GM18868 (cell line): ENCODE results near the gene SORL1.

Experiments
- ATAC-seq: cut with Tn5 transposase; IDR thresholded peaks from one replicate; pipeline ENCODE4 v1.9.1; 2021; ENCODE audit warnings: mild to moderate bottlenecking, moderate library complexity; ENCODE audit not compliant: unreplicated experiment

The SORL1 gene

DNA sequence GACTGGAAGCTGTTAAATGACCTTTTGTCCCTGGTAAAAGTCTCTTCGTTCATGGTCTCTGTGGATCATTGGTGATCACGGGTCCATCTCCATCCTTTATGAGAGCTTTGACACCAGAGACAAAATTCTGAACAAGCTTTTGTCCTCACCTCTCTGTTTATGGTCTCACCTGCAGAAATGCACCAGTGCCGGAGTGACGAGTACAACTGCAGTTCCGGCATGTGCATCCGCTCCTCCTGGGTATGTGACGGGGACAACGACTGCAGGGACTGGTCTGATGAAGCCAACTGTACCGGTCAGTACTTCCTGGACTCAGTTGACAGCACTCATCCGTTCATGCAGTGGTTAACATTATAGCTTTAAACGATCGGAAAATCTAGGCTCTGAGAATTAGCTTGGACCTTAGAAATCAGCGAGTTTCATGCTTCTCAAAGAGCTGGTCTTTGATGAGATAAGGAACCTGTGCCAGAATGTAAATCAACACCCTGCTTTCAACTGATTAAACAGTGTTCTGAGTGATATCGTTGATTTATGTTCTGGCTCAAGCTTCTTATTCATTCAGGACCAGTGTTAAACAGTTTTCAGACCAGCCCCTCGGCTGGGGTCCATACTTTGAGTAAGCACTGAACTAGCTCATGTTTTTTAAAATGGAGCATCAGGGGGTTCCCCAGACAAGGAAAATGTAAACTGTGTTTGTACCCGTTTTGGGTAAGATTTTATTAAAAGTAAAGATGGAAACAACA, 125.2 kb downstream of the SORL1 start:
- ATAC-seq, result no peak

DNA sequence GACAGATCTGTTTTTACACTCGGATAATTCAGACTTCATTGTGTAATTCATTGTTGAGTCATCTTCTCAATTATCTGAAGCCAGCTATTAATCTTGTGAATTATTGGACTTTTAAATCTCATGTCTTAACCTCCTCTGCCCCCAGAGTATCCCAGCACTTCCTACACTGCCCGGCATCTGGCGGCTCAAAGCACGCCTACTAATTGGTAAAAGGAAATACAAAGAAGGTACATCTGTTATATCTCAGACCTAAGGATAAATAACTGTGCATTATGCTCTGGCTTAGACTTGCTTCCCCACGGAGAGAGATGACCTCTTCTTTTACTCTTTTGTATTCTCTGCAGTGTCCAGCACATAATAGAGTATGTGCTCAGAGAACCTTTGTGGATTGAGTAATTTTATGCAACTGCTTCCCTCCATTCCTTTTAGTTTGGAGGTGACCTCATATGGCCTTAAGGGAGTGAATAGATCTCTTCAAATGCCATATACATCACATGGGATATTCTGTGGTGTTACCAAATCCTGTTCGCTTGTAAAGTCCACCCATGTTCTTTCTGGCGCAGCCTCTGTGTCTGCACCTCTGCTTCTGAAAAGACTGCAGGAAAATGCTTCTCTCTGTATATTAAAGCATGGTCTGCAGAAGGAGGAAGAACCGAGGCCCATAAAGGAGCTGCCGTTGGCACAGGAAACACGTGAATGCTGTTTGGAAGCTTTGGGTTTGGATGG, 126.3 kb downstream of the SORL1 start:
- no peak for ATAC-seq

DNA sequence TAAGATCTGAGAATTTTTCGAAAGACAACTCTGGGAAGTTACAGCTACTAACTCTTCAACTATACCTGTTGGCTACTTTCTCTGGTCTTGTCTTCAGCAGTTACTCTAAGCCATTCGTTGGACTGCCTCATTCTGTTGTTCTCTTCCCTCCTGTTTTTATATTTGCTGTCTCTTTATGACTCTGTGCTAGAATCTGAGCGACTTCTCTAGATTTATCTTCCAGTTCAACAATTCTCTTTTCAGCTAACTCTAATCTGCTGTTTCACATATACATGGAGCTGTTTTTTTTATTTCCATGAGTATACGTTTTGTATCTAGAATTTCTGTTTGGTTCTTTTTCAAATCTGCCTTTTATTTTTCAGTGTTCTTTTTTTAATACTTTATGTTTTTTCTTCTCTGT, 128.0 kb downstream of the SORL1 start:
- ATAC-seq, result no peak

DNA sequence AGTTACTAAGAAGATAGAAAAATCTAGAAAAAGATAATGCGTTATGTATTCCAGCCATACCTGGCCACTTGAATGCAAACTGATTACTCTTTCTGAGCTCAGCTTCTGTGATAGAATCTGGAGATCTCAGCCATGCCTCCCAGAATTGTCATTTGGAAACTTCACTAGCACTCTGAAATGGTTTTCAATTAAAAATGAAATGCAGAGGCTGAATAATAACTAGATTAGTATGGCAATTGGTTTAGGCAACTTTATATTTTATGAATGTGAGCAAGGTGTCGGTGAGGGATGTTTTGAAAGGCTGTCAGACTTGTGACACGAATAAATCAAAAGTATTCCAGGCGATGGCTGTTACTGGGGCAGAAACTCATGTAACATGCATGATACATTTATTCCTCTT, 129.5 kb downstream of the SORL1 start:
- no peak for ATAC-seq

DNA sequence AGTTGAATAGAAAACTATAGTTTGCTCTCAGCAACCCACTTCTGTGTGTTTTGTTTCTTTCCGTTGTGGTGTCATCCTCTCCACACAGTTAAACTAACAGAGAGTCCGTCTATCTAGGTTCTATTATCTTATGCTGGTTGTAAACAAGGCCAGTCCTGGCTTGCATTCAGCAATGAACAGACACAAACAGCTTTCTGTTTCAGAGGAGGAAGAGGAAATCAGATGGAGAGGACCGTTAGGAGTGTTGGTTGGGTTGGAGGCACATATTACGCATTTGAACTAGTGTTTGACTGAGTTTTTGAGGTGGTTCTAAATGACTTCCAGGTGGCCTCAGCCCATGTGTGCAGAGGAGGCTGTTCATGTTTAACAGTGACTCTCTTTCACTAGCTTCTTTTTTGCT, 130.2 kb downstream of the SORL1 start:
- ATAC-seq, result no peak

DNA sequence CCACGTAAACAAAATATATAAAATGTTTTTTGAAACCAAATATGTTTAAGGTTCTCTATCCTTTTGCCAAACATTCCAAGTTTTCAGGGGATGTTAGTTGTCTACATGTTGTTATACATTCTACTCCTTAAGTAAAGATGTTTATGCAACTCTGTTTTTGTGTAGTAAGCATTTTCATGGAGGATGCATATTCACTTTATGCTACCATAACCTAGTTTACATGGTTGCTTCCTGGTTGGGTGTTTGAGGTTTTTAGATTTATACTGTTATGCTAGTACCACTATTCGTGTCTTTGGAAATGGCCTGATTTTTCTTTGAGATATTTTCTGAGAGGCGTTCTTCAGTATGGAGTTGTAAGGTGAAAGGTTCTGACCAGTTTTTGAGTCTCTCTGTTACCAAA, 131.7 kb downstream of the SORL1 start:
- ATAC-seq, result no peak

DNA sequence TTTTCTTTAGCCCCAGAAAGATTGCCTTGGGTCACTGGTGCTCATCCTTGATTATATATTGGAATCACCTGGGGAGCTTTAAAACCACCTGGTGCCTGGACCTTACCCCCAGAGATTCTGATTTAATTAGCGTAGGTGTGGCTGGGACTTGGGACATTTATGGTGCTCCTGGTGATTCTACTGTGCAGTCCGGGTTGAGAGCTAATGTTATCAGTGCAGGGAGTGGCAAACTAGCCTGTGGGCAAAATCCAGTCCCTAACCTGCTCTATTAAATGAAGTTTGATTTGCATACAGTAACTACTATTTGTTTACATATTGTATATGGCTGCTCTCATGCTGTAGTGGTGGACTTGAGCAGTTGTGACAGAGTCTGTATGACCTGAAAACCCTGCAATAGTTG, 134.6 kb downstream of the SORL1 start:
- no peak for ATAC-seq

DNA sequence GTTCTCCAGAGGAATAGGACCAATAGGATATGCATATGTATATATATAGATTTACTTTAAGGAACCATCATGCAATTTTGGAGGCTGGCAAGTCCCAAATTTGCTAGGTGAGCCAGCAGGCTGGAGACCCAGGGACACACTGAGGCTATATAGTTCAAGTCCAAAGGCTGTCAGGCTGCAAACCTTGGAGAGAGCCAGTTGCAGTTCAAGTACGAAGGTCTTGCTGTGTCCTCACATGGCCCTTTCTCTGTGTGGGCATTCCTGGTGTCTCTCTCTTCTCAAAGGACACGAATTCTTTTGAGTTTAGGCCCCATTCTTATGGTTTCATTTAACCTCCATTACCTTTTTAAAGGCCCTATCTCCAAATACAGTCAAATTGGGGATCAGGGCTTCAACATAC, 135.1 kb downstream of the SORL1 start:
- ATAC-seq, result no peak

DNA sequence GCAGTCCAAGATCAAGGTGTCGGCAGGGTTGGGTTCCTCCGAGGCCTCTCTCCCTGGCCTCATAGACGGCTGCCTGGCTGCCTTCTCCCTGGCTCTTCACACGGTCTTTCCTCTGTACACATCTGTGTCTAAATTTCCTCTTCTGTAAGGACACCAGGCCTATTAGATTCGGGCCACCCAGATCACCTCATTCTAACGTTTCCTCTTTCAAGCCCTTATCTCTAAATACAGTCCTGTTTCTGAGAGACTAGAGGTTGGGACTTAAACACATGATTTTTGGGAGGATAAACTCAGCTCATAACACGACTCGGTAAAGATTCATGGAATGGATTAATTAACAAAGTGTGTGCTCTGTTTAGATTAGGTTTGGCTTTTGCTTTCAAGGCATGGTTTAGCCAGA, 136.6 kb downstream of the SORL1 start:
- ATAC-seq, result no peak

DNA sequence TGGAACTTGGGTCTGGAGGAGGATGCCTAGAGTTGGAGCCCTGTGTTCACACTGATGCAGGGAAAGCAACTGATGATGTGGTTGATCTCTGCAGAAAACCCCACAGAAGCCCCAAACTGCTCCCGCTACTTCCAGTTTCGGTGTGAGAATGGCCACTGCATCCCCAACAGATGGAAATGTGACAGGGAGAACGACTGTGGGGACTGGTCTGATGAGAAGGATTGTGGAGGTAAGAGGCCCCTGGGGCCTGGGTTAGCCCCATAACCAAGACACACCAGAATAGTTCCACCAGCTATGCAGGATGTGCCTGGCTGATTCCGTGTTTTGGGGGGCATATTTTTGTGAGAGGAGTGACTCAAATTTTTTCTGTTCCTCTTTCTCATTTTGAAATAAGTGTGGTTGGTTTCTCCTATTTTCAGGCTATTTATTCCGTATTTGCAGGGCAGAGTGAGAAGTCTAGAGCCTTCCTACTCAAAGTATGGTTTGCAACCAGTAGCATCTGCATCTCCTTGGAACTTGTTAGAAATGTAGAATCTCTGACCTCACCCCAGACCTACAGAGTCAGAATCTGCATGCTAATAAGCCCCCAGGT, 137.9 kb downstream of the SORL1 start:
- peak; percentile 82 for ATAC-seq

DNA sequence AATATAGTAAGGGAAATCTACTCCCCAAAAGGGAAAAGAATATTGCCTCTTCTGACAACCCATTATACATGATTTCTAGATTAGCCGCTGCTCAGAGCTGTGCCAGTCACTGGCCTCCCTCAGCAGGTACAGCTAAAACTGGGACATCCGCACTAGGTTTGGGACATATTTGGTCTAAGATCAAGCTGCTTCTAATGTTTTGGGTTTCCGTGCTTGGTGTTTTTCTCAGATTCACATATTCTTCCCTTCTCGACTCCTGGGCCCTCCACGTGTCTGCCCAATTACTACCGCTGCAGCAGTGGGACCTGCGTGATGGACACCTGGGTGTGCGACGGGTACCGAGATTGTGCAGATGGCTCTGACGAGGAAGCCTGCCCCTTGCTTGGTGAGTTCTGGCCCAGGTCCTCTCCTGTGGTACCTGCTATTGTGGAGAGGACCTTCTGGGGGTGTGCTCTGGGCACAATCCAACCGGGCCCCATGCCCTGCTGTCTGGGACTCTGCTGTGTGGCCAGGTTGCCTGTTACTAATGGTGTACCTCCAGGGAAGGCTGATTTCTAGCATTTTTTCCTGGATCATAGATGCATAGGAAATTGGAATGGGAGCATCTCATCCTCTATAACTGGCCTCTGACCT, 138.8 kb downstream of the SORL1 start:
- ATAC-seq, result peak; percentile 1

DNA sequence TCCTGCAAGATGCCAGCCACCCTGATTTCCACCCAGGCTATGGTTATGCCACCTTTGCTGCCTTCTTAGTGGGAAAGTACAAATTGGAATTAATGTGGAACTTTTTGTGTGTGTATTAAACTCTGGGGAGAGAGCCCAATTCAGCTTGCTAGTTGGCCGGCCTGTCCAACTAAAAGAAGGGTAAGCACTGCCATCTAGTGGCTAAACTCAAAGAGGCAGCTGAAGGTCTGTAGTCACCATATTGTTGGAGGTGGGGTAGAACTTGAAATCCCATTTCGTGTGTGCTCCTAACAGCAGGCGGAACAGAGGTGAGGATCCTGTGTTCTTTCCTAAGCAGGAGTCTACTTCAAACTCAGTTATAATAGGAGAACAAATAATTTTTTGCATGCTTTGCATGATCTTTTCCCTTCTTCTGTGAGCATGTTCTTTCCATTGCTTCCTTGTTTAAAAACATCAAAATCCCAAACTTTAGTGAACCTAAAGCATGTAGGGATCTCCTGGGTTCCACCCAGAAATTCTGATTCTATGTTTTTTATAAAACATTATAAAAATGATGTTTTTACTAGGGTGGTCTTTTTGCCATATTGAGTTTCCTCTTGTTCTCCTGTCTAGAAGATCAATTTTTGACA, 139.4 kb downstream of the SORL1 start:
- ATAC-seq, result no peak

DNA sequence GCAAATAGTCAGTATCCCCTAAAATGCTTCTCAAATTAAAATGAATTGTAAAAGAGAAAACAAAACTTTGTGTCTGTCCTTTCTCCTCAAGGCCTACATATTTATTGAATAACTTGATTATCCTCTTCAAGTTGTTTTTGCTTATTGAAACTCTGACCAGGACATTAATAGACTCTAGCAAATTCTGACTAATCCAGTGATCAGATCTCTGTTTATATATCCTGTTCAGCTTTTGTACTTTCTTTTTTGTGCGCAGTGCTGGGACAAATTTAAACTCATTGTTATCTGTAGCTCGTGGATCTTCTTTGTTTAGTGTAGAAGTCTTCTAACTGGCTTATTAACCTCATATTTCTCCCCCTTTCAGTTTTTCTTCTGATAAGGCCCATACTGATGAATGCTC, 140.6 kb downstream of the SORL1 start:
- ATAC-seq, result peak; percentile 30

DNA sequence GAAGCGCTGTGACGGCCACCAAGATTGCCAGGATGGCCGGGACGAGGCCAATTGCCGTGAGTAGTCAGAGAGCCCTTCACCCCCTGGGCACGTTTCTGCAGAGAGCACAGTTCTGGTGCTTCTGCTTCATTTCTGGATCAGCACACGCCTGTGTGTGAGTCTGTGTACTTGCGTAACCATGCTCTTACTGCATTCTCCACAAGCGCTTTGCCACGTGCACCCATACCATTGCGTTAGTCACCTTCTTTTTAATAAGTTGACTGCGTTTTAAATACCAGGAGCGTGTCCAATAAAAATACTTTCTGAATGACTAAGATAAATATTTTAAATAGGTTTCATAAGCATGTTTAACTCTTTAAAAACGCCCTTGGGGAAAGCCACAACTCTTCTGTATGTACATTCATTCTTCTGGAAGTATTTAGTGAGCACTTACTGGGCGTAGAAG, 143.6 kb downstream of the SORL1 start:
- no peak for ATAC-seq

DNA sequence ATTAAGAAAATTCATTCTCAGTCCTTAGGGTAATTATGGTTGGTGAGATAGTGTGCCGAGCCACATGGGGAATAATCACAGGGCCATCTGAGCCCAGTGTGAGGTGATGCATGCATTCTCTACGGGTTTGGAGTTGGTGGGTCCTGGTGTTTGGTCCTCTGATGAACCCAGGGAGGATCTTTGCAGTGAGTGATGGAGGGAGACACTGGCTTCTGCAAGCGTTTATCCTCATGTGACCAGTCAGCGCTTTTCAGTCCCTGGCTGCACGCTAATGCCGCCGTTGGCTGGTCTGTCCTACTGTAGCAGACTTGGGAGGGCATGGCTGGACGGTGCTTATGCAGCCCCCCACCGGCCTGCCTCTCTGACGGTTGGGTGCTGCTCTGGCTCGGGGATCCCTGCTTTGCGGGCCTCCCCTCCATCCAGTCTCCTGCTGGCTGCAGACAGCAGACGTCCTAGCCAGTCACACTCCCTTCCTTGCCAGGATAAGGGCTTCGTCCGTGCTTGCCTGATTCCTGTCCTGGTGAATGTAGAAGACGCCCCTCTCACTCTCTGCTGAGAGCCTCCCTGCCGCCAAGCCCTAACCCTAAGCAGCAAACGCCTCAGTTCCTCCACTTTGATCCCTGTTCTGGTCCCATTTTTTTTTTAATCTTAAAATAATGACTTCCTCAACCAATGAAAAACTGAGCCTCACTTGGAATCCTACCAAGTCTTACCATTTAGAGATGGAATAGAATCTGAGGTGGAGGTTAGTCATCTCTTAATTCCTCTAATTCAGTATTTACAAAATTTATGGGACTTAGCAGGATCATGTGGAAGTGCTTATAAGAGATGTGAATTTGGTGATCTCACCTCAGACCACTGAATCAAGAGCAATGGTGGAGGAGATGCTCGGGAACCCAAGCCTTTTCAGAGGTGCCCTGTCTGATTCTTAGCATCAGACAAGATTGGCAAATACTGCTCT, 144.4 kb downstream of the SORL1 start:
- ATAC-seq, result no peak

DNA sequence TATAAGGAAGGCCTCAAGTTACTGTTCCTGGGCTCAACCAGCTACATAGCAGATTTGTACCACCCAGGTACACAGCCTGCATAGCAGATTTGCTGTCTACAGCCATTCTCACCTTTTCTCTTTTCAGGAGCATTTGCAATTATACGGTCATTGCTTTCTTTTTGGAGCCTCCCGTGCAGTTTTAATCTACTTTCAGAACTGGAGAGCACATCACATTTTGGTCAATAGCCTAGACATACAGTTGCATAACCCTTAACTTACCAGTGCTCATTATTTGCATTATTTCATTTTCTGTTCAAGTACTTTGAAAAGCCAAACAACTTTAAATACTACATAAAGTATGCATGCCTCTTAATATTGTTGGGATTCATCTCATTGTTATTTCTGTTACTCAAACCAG, 151.2 kb downstream of the SORL1 start:
- ATAC-seq, result no peak

DNA sequence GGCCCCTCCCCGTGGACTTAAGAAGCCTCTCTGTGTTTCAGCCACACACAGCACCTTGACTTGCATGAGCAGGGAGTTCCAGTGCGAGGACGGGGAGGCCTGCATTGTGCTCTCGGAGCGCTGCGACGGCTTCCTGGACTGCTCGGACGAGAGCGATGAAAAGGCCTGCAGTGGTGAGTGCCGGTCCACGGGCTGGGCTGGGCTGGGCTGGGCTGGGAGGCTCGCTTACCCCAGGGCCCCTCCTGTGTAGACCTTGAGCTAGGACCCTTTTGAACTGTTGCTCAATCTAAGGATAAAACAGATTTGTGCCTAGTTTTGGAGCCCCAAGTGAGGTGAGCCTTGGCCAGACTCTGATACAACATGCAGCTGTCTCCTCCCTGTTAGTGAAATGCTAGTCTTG, 152.0 kb downstream of the SORL1 start:
- ATAC-seq, result no peak

DNA sequence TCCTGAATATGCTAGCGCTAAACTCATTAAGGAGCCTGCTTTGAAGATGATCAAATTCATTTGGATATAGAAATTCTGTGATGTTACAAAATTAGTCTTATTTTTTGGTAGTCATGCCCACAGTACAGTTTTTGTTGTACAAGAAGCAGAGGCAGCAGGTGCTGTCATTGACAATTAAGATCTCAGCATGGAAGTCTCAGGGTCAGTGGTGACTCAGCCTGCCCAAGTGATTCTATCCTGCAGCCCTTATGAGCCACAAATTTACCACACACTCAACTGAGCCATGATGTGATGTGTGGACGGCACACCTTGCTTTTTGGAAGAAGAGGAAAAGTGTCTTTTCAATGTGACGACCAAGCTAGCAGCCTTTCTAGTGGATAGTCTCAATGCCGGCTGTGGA, 154.2 kb downstream of the SORL1 start:
- no peak for ATAC-seq

DNA sequence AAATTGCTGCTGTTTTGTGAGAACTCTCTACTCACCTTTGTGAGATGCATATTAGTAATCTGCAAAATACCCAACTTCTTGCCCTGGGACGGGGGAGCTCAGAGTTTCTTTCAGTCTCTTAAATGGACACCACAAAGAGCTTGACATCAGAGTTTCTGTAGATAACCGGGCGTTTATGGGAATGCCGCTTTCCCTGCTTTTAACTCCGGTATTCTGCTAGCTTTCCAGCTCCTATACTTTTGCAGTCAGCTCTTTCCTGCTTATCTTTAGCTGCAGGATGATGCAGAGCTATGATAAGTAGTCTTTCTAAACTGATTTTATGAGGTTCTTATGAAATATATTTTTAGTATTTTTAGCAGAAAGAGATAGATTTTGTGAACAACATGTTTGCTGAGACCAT, 155.2 kb downstream of the SORL1 start:
- no peak for ATAC-seq

DNA sequence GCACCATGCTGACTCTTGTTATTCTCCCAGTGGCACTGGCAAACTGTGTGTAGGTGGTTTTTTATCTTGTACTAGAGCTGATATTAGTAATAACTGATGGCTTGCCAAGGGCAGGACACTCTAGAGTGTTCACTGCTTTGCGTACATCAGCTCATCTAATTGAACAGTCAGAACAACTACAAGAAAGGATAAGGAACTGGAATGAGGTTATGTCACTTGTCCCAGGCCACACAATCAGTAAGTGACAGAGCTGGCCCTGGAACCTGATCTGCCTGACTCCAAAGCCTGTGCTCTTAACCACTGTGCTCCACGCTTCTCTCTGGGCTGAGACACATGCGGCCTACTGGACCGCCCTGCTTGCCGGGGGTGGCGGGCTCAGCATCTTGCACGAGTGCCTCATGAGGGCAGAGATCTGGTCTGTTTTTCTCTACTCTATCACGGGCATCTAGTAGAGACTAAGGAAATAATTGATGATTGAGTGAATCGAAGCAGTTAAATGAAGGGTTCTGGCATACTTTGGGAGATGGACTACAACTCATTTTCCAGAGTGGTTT, 156.5 kb downstream of the SORL1 start:
- ATAC-seq, result no peak
